GM18498 (cell line): ENCODE measurements around the gene LRG1.

Experiments used
- ATAC-seq: cut with Tn5 transposase; IDR thresholded peaks from one replicate; pipeline ENCODE4 v1.9.1; 2021; ENCODE audit warnings: mild to moderate bottlenecking, moderate library complexity; ENCODE audit not compliant: unreplicated experiment

Gene LRG1

DNA sequence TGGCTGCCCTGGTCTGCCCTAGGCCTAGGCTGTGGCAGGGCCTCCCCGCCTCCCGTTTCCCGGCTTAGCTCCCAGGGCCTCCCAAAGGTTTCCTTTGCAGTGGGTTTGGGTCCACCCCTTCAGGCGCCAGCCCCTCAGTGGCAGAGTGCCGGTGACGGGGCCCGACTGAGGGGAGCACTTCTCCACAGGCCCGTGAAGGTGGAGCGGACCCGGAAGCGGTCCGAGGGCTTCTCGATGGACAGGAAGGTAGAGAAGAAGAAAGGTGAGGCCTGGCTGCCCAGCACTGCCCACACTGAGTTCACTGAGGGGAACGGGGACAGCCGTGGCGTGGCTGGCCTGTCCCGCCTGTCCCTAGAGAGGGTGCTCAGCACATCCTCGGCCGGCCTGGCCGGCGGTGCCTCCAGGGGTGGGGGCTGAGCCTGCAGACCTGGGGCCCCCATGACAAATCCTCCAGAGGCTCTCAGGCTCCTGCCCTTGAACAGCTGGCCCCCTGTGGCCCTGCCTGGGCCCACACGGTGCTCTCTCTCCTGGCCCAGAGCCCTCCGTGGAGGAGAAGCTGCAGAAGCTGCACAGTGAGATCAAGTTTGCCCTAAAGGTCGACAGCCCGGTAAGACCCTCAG lies 42.0 kb downstream of the LRG1 start:
- no peak for ATAC-seq

DNA sequence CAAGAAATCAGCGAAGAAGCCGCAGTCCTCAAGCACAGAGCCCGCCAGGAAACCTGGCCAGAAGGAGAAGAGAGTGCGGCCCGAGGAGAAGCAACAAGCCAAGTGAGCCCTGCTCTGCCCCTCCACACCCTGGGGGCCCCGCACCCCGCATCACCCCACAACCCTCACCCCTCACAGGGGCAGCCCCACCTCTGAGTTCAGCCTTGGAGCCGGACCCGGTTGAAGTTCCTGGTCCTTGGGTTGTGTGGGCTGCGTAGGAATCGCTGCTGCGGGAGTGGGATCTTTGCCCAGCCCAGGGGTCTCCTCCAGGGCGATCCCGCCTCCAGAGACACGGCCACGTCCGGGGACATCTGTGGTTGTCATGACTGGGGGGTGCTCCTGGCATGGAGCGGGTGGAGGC lies 43.5 kb downstream of the LRG1 start:
- no peak for ATAC-seq

DNA sequence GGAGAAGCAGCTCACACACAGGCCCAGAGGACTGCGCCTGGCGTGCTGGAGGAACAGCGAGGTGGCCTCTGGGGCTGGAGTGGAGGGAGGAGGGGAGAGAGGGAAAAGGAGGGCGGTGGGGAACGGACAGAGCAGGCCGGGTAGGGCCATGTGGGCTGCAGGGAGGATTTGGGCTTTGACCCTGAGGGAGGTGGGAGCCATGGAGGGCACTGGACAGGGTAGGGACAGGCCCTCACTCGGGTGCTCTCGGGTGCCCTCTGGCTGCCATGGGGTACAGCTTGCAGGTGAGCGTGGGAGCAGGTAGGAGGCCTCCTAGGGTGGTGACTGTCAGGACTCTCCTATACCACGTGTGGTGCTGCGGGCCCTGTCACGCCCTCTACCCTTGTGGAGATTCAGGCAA lies 44.4 kb downstream of the LRG1 start:
- ATAC-seq: no peak

DNA sequence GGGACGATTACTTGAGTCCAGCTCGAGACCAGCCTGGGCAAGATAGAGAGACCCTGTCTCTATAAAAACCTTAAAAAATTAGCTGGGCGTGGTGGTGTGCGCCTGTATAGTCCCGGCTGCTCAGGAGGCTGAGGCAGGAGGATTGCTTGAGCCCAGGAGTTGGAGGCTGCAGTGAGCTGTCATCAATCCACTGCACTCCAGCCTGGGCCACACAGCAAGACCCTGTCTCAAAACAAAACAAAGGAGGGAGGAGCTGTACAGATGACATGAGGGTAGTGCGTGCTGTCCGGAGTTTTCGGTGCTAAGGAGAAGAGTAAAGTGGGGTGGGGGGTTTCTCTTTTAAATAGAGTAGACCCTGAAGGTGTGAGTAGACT lies 45.2 kb downstream of the LRG1 start:
- ATAC-seq: no peak

DNA sequence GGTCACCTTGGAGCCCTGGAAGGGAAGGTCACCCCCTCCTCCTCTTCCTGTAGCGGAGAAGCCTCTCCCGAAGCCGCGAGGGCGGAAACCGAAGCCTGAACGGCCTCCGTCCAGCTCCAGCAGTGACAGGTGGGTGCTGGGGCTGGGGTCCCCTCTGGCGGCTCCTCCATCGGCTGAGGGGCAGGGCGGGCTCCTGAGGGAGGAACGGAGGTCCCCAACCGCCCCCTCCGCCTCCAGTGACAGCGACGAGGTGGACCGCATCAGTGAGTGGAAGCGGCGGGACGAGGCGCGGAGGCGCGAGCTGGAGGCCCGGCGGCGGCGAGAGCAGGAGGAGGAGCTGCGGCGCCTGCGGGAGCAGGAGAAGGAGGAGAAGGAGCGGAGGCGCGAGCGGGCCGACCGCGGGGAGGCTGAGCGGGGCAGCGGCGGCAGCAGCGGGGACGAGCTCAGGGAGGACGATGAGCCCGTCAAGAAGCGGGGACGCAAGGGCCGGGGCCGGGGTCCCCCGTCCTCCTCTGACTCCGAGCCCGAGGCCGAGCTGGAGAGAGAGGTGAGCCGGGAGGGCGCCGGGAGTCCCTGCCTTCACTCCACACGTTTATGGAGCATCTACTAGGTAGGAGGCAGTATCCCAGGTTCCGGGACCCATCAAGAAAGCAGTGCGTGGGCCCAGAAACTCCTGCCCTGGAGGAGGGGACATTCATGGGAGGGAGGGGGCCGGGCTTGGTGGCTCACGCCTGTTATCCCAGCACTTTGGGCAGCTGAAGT lies 45.7 kb downstream of the LRG1 start:
- no peak for ATAC-seq

DNA sequence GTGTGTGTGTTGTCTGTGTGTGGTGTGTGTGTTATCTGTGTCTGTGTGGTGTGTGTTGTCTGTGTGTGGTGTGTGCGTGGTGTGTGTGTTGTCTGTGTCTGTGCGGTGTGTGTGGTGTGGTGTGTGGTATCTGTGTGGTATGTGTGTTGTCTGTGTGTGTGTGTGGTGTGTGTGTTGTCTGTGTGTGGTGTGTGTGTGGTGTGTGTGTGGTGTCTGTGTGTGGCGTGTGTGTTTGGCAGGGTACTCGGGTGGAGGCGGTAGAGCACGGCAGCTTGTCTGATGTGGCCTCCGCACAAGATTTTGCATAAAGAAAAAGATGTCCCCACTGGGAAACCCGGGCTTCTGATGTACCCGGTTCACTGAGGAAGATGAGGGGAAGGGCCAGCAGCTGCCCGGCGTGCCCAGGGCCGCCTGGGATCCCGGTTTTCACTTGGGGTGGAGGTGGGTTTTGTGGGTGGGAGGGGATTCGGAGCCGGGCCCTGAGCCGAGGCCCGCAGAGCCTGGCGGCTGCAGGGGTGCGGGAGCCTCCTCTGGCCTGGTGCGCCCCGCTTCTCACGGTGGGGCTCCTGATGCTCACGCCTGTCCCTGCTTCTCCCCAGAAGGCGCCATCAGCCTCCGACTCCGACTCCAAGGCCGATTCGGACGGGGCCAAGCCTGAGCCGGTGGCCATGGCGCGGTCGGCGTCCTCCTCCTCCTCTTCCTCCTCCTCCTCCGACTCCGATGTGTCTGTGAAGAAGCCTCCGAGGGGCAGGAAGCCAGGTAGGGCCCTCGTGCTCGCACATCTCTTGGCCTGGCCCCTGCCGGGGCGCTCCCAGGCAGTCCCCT lies 46.5 kb downstream of the LRG1 start:
- no peak for ATAC-seq

DNA sequence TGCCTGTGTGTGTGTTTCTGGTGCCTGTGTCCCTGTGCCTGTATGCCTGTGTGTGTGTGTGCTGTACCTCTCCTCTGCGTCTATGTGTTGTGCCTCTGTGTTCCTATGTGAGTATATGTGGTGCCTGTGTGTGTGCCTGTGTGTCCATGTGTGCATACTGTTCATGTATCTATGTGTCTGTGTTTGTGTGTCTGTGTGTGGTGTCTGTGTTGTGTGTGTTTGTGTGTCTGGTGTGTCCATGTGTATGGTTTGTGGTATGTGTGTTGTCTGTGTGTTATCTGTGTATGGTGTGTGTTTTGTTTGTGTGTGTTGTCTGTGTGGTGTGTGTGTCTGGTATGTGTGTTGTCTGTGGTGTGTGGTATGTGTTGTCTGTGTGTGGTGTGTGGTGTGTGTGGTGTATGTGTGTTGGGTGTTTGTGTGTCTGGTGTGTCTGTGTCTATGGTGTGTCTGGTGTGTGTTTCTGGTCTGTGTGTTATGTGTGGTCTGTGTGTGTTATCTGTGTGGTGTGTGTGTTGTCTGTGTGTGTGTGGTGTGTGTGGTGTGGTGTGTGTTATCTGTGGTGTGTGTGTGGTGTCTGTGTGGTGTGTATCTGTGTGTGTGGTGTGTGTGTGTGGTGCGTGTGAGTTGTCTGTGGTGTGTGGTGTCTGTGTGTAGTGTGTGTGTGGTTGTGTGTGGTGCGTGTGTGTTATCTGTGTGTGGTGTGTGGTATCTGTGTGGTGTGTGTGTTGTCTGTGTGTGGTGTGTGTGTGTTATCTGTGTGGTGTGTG lies 47.3 kb downstream of the LRG1 start:
- ATAC-seq: no peak

DNA sequence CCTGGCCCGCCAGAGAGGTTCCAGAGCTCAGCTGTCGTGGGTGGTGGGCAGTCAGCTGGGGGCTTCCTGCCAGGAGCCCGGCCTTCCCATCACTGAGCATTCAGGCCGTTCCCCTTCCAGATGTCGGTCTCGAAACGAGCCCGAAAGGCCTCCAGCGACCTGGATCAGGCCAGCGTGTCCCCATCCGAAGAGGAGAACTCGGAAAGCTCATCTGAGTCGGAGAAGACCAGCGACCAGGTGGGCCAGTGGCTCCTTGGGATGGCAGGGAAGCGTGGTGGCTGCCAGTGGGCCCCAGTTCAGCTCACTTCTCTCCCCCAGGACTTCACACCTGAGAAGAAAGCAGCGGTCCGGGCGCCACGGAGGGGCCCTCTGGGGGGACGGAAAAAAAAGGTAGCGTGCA lies 48.4 kb downstream of the LRG1 start:
- ATAC-seq: no peak

DNA sequence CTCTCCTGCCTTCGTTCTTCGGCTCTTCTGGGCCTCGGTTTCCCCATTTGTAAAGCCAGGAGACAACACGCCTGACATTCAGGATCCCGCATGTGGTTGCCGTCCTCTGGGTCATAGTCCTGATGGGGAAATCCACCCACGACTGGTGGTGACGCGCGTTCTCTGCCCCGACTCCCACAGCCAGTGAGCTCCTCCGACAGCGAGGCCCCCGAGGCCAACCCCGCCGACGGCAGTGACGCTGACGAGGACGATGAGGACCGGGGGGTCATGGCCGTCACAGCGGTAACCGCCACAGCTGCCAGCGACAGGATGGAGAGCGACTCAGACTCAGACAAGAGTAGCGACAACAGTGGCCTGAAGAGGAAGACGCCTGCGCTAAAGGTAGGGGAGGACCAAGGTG lies 51.3 kb downstream of the LRG1 start:
- ATAC-seq: no peak

DNA sequence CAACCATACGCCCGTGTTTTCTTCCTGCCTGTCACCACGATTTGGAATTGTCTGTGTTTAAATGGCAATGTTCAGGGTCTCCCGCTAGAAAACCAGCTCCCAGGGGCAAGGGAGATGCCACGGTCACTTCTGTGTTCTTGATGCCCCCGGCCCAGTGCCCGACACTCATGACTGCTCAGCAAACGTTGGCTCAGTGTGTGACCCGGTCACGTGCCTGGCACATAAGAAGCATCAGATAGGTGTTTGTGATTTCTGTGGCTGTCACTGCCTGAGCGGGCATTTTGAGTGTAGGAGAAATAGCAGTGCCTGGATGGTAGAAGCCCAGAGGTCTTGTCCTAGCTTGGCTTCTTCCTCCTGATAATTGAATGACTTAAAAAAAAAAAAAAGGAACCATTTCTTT lies 52.3 kb downstream of the LRG1 start:
- ATAC-seq: no peak
